Right lobe of liver (tissue), 6 donors: ENCODE results near the gene TC2N. TPM values are rescaled to one million over a fixed set of nuclear protein-coding genes. Genes with fewer than 3 reads are reported as not detected.
"Not testable (repeated sequence)": the region's sequence is repeated elsewhere in the genome, so short reads cannot be mapped to it uniquely, and the experiment has no call there.

ENCODE experiments used
- ATAC-seq, 4 donors: fragments of 200-7000 bp; cut with Tn5 transposase; one replicate each; pipeline ENCODE4 v1.9.1; 2020; ENCODE audit warnings: mild to moderate bottlenecking in 4 of 4, moderate library complexity in 4 of 4
- DNase-seq, 3 donors: peaks; one replicate each; pipeline ENCODE4 v3.0.0-alpha.2; 2020
- H3K27ac ChIP-seq, 3 donors: fragments of 200-600 bp; one replicate each; pipeline ENCODE4 v1.8.0; 2022
- H3K27me3 ChIP-seq, 2 donors: fragments of 200-600 bp; one replicate each; pipeline ENCODE4 v1.8.0; 2022
- H3K36me3 ChIP-seq, 4 donors: fragments of 200-600 bp; sonication (generic) in 1 of 4; one replicate each; pipeline versions ENCODE4 v1.5.1 to v1.8.0; 2017 to 2022; ENCODE audit warnings: control low read depth in 1 of 4
- H3K4me1 ChIP-seq, 4 donors: fragments of 200-600 bp; sonication (generic) in 1 of 4; one replicate each; pipeline versions ENCODE4 v1.5.1 to v1.8.0; 2017 to 2022; ENCODE audit warnings: control low read depth in 1 of 4
- H3K4me3 ChIP-seq, 3 donors: fragments of 200-600 bp; one replicate each; pipeline ENCODE4 v1.8.0; 2022
- H3K9me3 ChIP-seq, 4 donors: fragments of 200-600 bp; sonication (generic) in 1 of 4; one replicate each; pipeline versions ENCODE4 v1.5.1 to v1.8.0; 2017 to 2022; ENCODE audit warnings: control low read depth in 1 of 4
- POLR2A ChIP-seq: fragments of 450-650 bp; IDR thresholded peaks from one replicate; pipeline ENCODE4 v1.6.1; 2017; ENCODE audit warnings: antibody characterized with exemption, mild to moderate bottlenecking
- WGBS: methylation state at CpG from one replicate; pipeline ENCODE4 v1.1.6; 2018; ENCODE audit warnings: low coverage, low lambda C conversion rate; ENCODE audit not compliant: insufficient coverage; ENCODE audit errors: missing lambda C conversion rate; 5-methylcytosine and 5-hydroxymethylcytosine counted together
- intact Hi-C, 2 donors: fragments of 100-400 bp; cut with DNase I; formaldehyde crosslinking; loops; one replicate each; pipeline versions ENCODE4 v1.11.2 to v1.14.1; 2022
- total RNA-seq, 6 experiments: library from RNA; depleted of rRNA in 2 of 6; stranded (reverse); fragments of >200 nt in 2 of 6; fragmentation: NEBNext Ultra II Directional in 3 of 6; extraction: Animal tissue kit (Norgen Biotek cat#: 25700) in 3 of 6; gene quantifications; one replicate each; pipeline versions ENCODE4 v1.1.0 to v1.2.4, GENCODE V29; 2016 to 2023
- TF ChIP-seq, protein P1 (sequence below), 4 donors: fragments of 200-600 bp in 3 of 4; fragments of 450-650 bp in 1 of 4; IDR thresholded peaks; one replicate each; pipeline versions ENCODE4 v1.5.1 to v1.8.0; 2016 to 2022; ENCODE audit warnings: antibody characterized with exemption in 4 of 4, mild to moderate bottlenecking in 2 of 4
- donor health status: DM: no; HTN: yes; CAD: no.
- donor health status: DM: no; HTN: no; CAD: no.
- donor health status: DM: no; HTN: no; CAD: no.
- donor health status: DM: no; HTN: yes; CAD: no.
- donor health status: DM: no; HTN: yes; CAD: no.

TC2N gene
- total RNA-seq, 6 experiments from 2014 or later: 1.0 to 6.5 (median 4.3) TPM

- DNase-seq: no peak
- H3K9me3 ChIP-seq: no peaks in the 10 kb centered on the region
Observed at GRCh38 chr14:91847693-91848092, 19.6 kb downstream of the TC2N start.

DNA sequence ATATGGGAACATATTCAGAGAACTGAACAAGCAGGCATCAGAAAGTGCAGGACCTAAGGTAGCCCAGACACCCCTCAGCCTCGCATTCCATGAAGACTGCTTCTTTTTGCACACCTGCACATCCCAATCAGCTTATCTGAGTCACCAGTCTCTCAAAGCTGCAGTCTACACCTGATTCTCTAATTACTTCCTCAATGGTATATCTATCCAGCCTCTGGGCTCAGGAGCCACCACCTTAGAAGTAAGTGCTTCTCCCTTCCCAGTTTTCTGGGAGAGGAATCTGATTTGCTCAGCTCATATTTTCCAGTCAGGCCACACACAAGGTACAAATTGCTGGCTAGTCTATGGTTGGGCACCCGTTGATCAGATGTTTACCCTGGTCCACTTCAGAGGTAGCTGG, 21.7 kb downstream of the TC2N start:
- no peak overlapping the region for H3K4me3 ChIP-seq
- H3K4me1 ChIP-seq: no peaks in the 10 kb centered on the region
- DNase-seq (no peak), ATAC-seq (no peak)
- H3K9me3 ChIP-seq: no peaks in the 10 kb centered on the region
- intact Hi-C loops: no loop called here
- H3K27ac ChIP-seq: no peak overlapping the region
- H3K36me3 ChIP-seq: no peaks in the 10 kb centered on the region
- WGBS: 100% methylated on average over 2 of the region's 2 CpGs
- H3K27me3 ChIP-seq: no peaks in the 10 kb centered on the region
- TF ChIP-seq, protein P1, sequence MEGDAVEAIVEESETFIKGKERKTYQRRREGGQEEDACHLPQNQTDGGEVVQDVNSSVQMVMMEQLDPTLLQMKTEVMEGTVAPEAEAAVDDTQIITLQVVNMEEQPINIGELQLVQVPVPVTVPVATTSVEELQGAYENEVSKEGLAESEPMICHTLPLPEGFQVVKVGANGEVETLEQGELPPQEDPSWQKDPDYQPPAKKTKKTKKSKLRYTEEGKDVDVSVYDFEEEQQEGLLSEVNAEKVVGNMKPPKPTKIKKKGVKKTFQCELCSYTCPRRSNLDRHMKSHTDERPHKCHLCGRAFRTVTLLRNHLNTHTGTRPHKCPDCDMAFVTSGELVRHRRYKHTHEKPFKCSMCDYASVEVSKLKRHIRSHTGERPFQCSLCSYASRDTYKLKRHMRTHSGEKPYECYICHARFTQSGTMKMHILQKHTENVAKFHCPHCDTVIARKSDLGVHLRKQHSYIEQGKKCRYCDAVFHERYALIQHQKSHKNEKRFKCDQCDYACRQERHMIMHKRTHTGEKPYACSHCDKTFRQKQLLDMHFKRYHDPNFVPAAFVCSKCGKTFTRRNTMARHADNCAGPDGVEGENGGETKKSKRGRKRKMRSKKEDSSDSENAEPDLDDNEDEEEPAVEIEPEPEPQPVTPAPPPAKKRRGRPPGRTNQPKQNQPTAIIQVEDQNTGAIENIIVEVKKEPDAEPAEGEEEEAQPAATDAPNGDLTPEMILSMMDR (IDR thresholded peaks at IDR 0.05): no peak
- TF ChIP-seq POLR2A: no peak

More at GRCh38 chr14:91847693-91848092, 19.6 kb downstream of the TC2N start:
- intact Hi-C loops: no loop called here
- Histone ChIP-seq H3K4me3 (no peak overlapping the region), H3K27ac (no peak overlapping the region), H3K36me3 (no peaks in the 10 kb centered on the region), H3K4me1 (no peaks in the 10 kb centered on the region), H3K27me3 (no peaks in the 10 kb centered on the region)
- ATAC-seq: no peak
- TF ChIP-seq POLR2A: no peak
- TF ChIP-seq, protein P1 (IDR thresholded peaks at IDR 0.05): no peak
- WGBS: 67% methylated on average over 1 of the region's 1 CpG

DNA sequence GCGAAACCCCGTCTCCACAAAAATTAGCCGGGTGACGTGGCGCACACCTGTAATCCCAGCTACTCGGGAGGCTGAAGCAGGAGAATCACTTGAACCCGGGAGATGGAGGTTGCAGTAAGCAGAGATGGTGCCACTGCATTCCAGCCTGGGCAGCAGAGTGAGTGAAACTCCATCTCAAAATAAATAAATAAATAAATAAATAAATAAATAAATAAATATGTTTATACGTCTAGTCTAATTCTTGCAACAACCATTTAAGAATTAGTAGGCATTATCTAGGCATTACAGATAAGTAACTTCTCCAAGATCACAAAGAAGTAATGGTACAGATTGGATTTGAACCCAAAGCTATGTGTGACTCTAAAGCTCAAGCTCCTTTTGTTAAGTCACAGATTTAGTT, 22.3 kb downstream of the TC2N start:
- H3K9me3 ChIP-seq, H3K4me3 ChIP-seq, DNase-seq, ATAC-seq, H3K27me3 ChIP-seq, H3K27ac ChIP-seq, intact Hi-C loops, H3K36me3 ChIP-seq, H3K4me1 ChIP-seq: not testable (repeated sequence)
- WGBS: 87% methylated on average over 5 of the region's 8 CpGs

- WGBS: 68% methylated on average over 4 of the region's 4 CpGs
- DNase-seq: no peak
- Histone ChIP-seq H3K9me3 (no peaks in the 10 kb centered on the region), H3K4me1 (no peaks in the 10 kb centered on the region), H3K4me3 (no peak overlapping the region), H3K27me3 (no peaks in the 10 kb centered on the region), H3K27ac (no peak overlapping the region), H3K36me3 (no peaks in the 10 kb centered on the region)
- intact Hi-C loops: no loop called here
- ATAC-seq: no peak
- TF ChIP-seq, protein P1 (IDR thresholded peaks at IDR 0.05): no peak
- no peak for TF ChIP-seq POLR2A
Observed at GRCh38 chr14:91844029-91844428, 23.3 kb downstream of the TC2N start.

DNA sequence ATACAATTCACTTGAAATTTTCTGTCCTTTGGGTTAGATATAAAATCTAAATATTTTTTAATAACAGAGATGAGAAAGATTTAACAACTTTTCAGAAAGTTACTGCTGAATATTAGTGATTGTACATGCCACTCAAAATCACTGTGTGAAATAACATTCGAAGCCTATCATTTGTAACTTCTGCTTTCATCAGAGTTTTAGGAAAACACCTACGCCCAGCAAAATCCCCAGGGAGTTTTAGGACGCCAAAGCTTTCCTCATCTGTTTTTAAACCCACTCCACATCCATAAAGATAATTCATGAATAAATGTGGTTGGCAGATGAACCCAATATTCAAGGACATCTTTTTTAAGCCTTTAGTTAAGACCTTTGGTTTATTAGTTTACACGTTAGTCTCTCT, 23.9 kb downstream of the TC2N start:
- TF ChIP-seq POLR2A: no peak
- TF ChIP-seq, protein P1 (IDR thresholded peaks at IDR 0.05): no peak
- no peaks in the 10 kb centered on the region for H3K36me3 ChIP-seq
- H3K4me1 ChIP-seq: no peaks in the 10 kb centered on the region
- DNase-seq (no peak), ATAC-seq (no peak)
- H3K27ac ChIP-seq: no peak overlapping the region
- no peak overlapping the region for H3K4me3 ChIP-seq
- intact Hi-C loops: no loop called here
- no peaks in the 10 kb centered on the region for H3K27me3 ChIP-seq
- H3K9me3 ChIP-seq: no peaks in the 10 kb centered on the region
- 82% methylated on average over 4 of the region's 4 CpGs for WGBS
